Measurements from ENCODE around the gene DNM1.

DNA sequence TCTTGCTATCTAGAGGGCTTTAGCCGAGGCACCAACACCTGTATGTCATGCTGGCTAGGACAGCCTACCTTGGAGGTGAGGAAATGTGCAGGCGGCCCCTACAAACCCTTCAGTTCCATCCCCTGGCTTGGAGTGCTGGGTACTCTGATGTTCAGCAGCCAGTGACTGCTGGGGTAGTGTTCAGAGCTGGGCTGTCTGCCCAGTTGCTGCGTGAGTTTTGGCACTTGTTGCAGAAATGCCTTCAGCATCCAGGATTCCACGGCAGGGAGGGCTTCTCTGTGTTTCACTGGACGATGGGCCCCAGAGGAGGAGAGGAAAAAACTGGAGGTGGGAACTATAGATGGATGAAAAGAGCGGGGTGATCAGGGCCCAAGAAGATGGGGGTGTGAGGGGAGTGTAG, 83.3 kb downstream of the DNM1 start:
- TF ChIP-seq, protein P1, sequence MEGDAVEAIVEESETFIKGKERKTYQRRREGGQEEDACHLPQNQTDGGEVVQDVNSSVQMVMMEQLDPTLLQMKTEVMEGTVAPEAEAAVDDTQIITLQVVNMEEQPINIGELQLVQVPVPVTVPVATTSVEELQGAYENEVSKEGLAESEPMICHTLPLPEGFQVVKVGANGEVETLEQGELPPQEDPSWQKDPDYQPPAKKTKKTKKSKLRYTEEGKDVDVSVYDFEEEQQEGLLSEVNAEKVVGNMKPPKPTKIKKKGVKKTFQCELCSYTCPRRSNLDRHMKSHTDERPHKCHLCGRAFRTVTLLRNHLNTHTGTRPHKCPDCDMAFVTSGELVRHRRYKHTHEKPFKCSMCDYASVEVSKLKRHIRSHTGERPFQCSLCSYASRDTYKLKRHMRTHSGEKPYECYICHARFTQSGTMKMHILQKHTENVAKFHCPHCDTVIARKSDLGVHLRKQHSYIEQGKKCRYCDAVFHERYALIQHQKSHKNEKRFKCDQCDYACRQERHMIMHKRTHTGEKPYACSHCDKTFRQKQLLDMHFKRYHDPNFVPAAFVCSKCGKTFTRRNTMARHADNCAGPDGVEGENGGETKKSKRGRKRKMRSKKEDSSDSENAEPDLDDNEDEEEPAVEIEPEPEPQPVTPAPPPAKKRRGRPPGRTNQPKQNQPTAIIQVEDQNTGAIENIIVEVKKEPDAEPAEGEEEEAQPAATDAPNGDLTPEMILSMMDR (conservative IDR thresholded peaks at IDR 0.05 in 1 of 2, IDR thresholded peaks at IDR 0.05 in 1 of 2; ENCODE audit: extremely low read depth in 1 of 2, insufficient read depth in 1 of 2, low read depth in 1 of 2, low read length in 2 of 2): no peak
- no peak for TF ChIP-seq EZH2 (IDR thresholded peaks at IDR 0.05; ENCODE audit: borderline replicate concordance, low read length)
